ENCODE measurements around the gene GOLGA2.

GOLGA2 gene, protein sequence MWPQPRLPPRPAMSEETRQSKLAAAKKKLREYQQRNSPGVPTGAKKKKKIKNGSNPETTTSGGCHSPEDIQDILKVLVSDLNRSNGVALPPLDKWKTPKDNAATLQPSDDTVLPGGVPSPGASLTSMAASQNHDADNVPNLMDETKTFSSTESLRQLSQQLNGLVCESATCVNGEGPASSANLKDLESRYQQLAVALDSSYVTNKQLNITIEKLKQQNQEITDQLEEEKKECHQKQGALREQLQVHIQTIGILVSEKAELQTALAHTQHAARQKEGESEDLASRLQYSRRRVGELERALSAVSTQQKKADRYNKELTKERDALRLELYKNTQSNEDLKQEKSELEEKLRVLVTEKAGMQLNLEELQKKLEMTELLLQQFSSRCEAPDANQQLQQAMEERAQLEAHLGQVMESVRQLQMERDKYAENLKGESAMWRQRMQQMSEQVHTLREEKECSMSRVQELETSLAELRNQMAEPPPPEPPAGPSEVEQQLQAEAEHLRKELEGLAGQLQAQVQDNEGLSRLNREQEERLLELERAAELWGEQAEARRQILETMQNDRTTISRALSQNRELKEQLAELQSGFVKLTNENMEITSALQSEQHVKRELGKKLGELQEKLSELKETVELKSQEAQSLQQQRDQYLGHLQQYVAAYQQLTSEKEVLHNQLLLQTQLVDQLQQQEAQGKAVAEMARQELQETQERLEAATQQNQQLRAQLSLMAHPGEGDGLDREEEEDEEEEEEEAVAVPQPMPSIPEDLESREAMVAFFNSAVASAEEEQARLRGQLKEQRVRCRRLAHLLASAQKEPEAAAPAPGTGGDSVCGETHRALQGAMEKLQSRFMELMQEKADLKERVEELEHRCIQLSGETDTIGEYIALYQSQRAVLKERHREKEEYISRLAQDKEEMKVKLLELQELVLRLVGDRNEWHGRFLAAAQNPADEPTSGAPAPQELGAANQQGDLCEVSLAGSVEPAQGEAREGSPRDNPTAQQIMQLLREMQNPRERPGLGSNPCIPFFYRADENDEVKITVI

GRCh38 chr9:128275198-128276007 is at the start of gene GOLGA2:
Gene GOLGA2, minus strand, starts transcription at chr9:128276007. Its CDS starts 31 bp downstream, at chr9:128275976.
- DNase-seq: peak; percentile 21

- no peak for DNase-seq
These were observed 48.6 kb upstream of the GOLGA2 start for GRCh38 chr9:128324401-128324800.

DNA sequence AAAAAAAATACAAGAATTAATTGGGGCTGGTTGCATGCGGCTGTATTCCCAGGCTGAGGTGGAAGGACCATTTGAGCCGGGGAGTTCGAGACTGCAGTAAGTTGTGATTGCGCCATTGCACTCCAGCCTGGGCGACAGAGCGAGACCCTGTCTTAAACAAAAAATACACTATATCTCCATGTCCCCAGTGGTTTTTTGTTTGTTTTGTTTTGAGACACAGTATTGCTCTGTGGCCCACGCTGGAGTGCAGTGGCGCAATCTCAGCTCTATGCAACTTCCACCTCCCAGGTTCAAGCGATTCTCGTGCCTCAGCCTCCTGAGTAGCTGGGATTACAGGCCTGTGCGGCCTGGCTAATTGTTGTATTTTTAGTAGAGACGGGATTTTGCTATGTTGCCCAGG is 48.0 kb upstream of the GOLGA2 start:
- no peak for DNase-seq

- DNase-seq: no peak
These were observed 47.5 kb upstream of the GOLGA2 start for GRCh38 chr9:128323212-128323730.

GRCh38 chr9:128322404-128323211 is 46.8 kb upstream of the GOLGA2 start, which contains the start of the genes COQ4 and TRUB2:
Gene COQ4, plus strand, starts transcription at chr9:128322839. Its CDS starts 20 bp downstream, at chr9:128322859.
Gene TRUB2, minus strand, starts transcription at chr9:128322447. Its CDS starts 39 bp downstream, at chr9:128322408.
- peak; percentile 96 for DNase-seq

DNA sequence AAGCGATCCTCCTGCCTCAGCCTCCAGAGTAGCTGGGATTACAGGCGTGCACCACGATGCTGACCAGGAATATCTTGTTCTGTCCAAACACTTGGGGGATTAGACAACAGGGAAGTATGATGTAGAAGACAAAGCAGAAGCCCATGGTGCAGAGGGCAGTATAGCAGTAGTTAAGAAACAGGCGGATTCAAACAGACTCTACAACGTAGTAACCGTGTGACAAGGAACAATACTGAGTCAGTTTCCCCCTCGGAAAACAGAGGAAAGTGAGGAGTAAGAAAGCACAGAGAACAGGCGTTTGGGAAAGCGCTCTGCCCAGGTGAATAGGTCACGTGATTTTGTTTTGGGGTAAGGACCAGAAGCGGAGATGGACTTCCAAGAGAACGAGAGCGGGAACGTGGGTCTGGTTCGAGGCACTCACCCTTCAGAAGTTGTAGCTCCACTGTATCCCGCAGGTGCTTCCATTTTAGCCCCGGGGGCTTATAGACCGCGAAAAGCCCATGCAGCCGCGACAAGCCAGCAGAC is 46.1 kb upstream of the GOLGA2 start:
- DNase-seq: no peak

DNA sequence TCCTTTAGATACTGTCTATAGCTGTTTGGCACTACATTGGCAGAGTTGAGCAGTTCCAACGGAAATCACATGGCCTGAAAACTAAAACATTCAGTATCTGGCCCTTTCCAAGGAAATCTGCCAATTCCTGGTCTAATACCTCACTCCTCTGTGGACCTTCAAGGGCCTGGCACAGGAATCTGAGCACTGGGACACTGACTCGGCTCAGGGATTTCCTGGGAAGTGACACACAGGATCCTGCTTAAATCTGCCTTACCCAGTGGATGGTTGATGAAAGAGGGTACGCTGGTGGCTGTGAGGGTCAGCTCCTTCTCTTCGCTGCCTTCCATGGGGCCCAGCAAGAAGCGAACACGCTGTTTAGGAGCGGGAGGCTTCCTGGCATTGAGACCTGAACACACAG is 45.5 kb upstream of the GOLGA2 start:
- DNase-seq: no peak

- no peak for DNase-seq
These were observed 41.8 kb upstream of the GOLGA2 start for GRCh38 chr9:128317629-128318028.

DNA sequence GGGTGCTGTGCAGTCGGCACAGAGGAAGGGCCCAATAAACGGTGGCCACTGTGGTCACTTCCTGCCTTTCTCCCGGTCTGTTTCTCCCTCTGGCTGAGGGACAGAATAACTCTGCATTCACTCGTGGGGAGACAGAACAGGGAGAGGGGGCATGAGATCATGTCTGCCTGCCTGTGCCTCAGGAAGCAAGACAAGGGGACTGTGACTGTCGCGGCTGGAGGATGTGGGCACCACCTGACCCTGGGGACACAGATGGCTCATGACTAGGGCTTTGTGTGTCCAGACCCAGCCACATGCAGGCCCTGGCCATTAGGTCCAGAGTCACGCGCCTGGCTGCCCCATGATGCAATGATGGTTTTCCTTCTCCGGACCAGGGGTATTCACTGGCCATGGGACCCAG is 40.6 kb upstream of the GOLGA2 start:
- no peak for DNase-seq

DNA sequence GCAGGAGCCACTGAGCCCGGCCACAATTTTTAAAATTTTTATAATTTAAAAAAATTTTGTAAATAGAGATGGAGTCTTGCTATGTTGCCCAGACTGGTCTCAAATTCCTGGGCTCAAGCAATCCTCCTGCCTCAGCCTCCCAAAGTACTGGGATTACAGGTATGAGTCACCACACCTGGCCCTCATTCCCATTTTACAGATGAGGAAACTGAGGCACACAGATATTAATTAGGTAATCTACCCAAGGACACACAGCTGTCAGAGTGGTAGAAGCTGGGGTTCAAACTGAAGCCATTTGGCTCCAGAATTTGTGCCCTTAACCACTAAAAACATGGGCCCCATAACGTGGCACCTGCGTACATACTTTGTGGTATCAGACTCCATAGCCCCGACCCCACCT is 38.9 kb upstream of the GOLGA2 start:
- no peak for DNase-seq

GRCh38 chr9:128310461-128310860 is 34.7 kb upstream of the GOLGA2 start:
- DNase-seq: no peak

- no peak for DNase-seq
These were observed 33.7 kb upstream of the GOLGA2 start for GRCh38 chr9:128309551-128309950.

GRCh38 chr9:128304971-128305288 is 29.1 kb upstream of the GOLGA2 start:
- no peak for DNase-seq

GRCh38 chr9:128304136-128304970 is 28.5 kb upstream of the GOLGA2 start:
- DNase-seq: no peak

DNA sequence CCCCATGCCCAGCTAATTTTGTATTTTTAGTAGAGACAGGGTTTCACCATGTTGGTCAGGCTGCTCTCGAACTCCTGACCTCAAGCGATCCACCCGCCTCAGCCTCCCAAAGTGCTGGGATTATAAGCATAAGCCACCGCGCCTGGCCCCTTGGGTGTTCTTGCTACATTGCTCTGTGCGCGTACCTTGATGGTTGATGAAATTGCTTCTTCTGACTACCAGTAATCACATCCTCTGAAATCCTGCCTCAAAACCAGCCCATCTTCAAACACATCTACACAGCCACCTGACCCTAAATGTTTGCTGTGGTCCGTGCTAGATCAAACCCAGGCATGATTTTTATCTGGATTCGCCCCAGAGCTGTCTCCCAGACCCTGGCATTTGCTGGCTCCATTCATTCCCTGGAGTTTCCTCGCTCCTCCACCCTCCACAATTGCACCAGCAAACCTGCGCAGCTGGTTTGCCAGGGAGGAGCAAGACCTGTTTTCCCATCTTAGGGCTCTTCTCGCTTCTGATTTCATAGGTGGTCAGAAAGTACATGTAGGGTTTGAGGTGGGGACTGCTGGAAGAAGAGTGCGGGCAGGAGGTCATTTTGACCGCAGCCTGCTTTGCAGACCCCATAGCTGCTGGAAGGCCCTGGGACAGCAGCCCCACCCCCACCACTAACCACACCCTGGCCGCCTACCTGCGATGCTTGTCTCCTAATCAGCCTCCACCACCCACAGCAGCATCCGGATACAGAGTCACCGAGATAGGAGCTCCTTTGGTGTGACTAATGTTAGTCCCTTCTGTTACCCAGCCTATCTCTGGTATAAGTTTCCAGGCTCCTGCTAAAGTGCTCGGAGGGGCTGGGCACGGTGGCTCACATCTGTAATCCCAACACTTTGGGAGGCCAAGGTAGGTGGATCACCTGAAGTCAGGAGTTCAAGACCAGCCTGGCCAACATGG is 23.0 kb upstream of the GOLGA2 start:
- DNase-seq: no peak

DNA sequence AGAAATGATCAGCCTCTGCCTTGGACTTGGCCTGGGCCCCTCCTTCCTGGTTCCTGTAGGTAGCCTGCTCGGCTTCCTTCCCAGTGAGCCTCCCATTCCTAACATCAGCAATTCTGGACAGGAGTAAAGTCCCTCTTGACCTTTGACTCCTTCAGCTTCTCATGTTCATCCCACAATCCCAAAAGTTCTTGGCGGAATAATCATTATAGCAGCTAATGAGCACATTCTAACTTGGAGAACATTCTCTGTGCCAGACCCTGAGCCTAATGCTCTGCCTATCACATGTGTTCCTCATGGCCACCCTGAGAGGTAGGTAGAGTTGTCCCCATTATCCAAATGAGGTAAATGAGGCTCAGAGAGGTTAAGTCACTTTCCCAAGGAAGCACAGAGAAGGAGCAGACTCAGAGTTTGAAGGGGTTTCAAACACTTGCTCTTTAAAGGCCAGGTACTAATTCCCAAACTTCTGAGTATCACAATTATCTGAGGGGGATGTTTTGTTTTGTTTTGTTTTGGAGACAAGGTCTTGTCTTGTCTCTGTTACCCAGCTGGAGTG is 21.5 kb upstream of the GOLGA2 start:
- DNase-seq: no peak

DNA sequence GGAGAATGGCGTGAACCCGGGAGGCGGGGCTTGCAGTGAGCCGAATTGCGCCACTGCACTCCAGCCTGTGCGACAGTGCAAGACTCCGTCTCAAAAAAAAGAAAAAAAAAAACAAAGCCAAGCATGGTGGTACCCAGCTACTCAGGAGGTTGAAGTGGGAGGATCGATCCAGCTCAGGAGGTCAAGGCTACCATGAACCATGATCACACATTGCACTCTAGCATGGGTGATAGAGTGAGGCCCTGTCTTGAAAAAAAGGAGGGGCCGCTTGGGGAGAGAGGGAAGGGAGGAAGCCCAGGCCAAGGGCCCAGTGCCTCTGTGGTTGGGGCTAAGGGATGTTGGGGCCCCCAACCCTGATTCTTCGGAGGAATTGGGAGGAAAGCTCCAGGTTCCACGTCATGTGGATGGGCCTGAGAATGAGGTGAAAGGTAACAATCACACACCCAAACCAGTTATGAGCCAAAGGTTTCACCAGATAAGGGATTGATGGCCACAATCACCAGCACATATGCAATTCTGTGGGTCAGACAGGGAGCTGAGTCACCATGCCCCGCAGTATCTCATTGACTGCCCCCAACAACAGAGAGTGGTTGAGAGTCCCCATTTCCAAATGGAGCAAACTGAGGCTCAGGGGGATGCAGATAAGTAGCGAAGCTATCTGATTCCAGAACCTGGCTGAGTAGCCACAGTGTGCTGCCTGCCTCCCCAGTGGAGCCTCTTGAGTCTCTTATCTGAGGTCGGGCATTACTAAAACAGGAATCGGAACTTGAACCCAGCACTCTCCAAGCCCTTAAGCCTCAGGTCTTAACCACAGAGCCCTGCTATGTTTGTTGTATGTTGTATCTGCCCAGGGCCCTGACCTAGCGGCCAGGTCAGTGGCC is 20.8 kb upstream of the GOLGA2 start:
- DNase-seq: no peak

DNA sequence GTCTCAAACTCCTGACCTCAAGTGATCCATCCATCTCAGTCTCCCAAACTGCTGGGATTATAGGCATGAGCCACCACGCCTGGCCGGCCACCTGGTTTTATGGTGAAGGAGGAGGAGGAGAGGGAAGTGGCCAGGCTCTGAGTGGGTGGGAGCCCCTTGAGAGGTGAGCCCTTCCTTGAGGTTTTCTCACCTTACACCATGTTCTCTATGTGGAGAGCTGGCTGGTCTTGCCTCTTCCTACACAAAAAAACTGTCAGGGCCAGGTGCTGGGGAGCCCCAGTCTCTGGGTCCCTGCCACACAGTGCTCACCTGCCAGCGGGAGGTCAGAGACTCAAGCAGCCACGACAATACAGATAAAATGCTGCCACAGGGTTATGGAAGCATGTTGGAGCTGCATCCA is 18.3 kb upstream of the GOLGA2 start:
- DNase-seq: no peak

Data from stimulated activated CD4-positive, alpha-beta T cell treated with anti-CD3 and anti-CD28 coated beads, Interleukin-15, amount 100 ng/mL, for 24 hours (primary cell).